Peyer's patch (tissue), 4 donors: ENCODE results near the gene SLC24A4.

Source experiments
- CTCF ChIP-seq, 6 experiments: fragments of 450-650 bp in 4 of 6; fragments of 200-600 bp in 2 of 6; sonication (generic) in 1 of 6; IDR thresholded peaks; one replicate each; pipeline ENCODE4 v1.5.1; 2017 to 2019; ENCODE audit warnings: antibody characterized with exemption in 6 of 6, mild to moderate bottlenecking in 3 of 6, moderate library complexity in 1 of 6
- POLR2A ChIP-seq, 2 donors: fragments of 450-650 bp; IDR thresholded peaks; one replicate each; pipeline ENCODE4 v1.5.1; 2017; ENCODE audit warnings: antibody characterized with exemption in 2 of 2, mild to moderate bottlenecking in 2 of 2, moderate library complexity in 2 of 2

- TF ChIP-seq CTCF (IDR thresholded peaks at IDR 0.05) (no peak), POLR2A (IDR thresholded peaks at IDR 0.05) (no peak)
Measured at GRCh38 chr14:92460916-92461579, 138.1 kb downstream of the SLC24A4 start.
